GM12874 (cell line): ENCODE measurements around the gene NKX6-1.

ENCODE experiments used
- TF ChIP-seq, protein P1 (sequence below): IDR thresholded peaks from 2 replicates; pipeline ENCODE4 v1.5.1; 2011; ENCODE audit warnings: low read depth, mild to moderate bottlenecking, control low read depth, low read length, moderate library complexity; ENCODE audit not compliant: insufficient read depth

Gene NKX6-1

GRCh38 chr4:84529169-84529751 lies 30.2 kb upstream of the NKX6-1 start:
- TF ChIP-seq, protein P1, sequence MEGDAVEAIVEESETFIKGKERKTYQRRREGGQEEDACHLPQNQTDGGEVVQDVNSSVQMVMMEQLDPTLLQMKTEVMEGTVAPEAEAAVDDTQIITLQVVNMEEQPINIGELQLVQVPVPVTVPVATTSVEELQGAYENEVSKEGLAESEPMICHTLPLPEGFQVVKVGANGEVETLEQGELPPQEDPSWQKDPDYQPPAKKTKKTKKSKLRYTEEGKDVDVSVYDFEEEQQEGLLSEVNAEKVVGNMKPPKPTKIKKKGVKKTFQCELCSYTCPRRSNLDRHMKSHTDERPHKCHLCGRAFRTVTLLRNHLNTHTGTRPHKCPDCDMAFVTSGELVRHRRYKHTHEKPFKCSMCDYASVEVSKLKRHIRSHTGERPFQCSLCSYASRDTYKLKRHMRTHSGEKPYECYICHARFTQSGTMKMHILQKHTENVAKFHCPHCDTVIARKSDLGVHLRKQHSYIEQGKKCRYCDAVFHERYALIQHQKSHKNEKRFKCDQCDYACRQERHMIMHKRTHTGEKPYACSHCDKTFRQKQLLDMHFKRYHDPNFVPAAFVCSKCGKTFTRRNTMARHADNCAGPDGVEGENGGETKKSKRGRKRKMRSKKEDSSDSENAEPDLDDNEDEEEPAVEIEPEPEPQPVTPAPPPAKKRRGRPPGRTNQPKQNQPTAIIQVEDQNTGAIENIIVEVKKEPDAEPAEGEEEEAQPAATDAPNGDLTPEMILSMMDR, result peak; percentile 22; the same call in 1 of the 2 replicates

DNA sequence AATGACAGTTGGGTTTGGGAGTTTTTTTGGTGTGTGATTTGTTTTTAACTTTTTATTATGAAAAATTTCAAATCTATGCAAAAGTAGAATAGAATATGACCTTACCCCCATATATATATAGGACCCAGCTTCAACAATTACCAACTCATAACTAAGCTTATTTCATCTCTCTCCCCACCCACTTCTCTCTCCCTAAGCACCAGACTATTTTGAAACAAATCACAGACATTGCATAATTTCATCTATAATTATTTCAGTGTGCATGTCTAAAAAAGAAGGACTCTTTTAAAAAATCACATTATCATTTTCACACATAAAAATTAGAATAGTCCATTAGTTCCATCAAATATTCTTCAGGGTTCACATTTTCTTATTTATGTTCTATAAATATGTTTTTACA lies 28.3 kb upstream of the NKX6-1 start:
- TF ChIP-seq, protein P1, result no peak

DNA sequence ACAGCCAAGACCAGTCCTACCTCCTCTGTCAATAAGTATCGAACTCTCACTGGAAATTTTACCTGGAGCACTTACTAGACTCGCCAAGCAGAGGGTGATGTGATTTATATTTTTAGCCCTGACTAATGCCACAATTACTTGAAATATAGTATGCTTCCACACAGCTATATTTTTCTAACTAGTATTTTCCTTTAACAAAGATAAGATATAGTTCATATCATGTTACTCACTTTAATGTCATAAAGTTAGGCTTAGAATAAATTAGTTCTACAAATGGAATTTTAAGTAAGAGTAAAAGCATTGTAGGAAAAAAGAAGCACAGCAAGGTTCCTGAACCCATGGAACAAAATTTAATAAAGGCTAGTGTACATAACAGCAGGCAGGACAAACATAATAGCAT lies 16.0 kb upstream of the NKX6-1 start:
- TF ChIP-seq, protein P1, result no peak

GRCh38 chr4:84512277-84512676 lies 13.2 kb upstream of the NKX6-1 start:
- TF ChIP-seq, protein P1, result no peak

- TF ChIP-seq, protein P1, result no peak
Observed at GRCh38 chr4:84511703-84512102, 12.6 kb upstream of the NKX6-1 start.

GRCh38 chr4:84507941-84508340 lies 8.8 kb upstream of the NKX6-1 start:
- TF ChIP-seq, protein P1, result no peak

GRCh38 chr4:84504821-84505220 lies 5.7 kb upstream of the NKX6-1 start:
- TF ChIP-seq, protein P1, result no peak
